SK-N-SH (cell line): ENCODE data around the gene RAPGEF4. TPM values are rescaled to one million over a fixed set of nuclear protein-coding genes. Genes with fewer than 3 reads are reported as not detected.

ENCODE experiments used
- CTCF ChIA-PET: fragments of 300-600, 350-600 bp; formaldehyde crosslinking; extraction: SDS; loops from one replicate; lab custom pipeline; 2021; lab: Yijun Ruan, JAX
- POLR2A ChIA-PET: fragments of 350-600 bp; sonication (Branson Sonifier 250); formaldehyde crosslinking; extraction: SDS; loops from one replicate; lab custom pipeline; 2020; ENCODE audit warnings: antibody characterized with exemption, inconsistent platforms; lab: Yijun Ruan, JAX
- DNase-seq: peaks from one replicate; pipeline ENCODE4 v3.0.0; 2012
- H2AFZ ChIP-seq: fragments of 200-600 bp; sonication (generic); 2 replicates; pipeline ENCODE4 v1.8.1; 2016; ENCODE audit warnings: antibody characterized with exemption, mild to moderate bottlenecking, low read depth
- H3F3A ChIP-seq: fragments of 200-600 bp; sonication (generic); replicated peaks from 2 replicates; pipeline ENCODE3; 2016; ENCODE audit warnings: antibody characterized with exemption, mild to moderate bottlenecking; ENCODE audit not compliant: insufficient read depth
- H3K27ac ChIP-seq, 2 experiments: fragments of 200-500 bp in 1 of 2; fragments of 200-600 bp in 1 of 2; sonication (Bioruptor generic) in 1 of 2; sonication (generic), shearing (Covaris generic) in 1 of 2; 2 replicates each; pipeline versions ENCODE4 v1.5.1 to v1.6.1; 2014 to 2016; ENCODE audit warnings: low read depth in 2 of 2, inconsistent platforms in 1 of 2, low read length in 1 of 2, mild to moderate bottlenecking in 1 of 2, mixed read lengths in 1 of 2
- H3K27me3 ChIP-seq: fragments of 200-600 bp; sonication (generic), shearing (Covaris generic); 2 replicates; pipeline ENCODE4 v1.6.1; 2016; ENCODE audit warnings: mixed run types; ENCODE audit not compliant: insufficient read depth
- H3K36me3 ChIP-seq, 2 experiments: fragments of 200-500 bp in 1 of 2; fragments of 200-600 bp in 1 of 2; sonication (Bioruptor generic) in 1 of 2; sonication (generic) in 1 of 2; replicated peaks in 1 of 2; 2 replicates each; pipeline versions ENCODE3 to v1.5.1; 2014 to 2016; ENCODE audit warnings: low read length in 1 of 2, mild to moderate bottlenecking in 1 of 2; ENCODE audit not compliant: insufficient read depth in 2 of 2, control insufficient read depth in 1 of 2
- H3K4me1 ChIP-seq, 2 experiments: fragments of 200-500 bp in 1 of 2; fragments of 200-600 bp in 1 of 2; sonication (Bioruptor generic) in 1 of 2; sonication (generic), shearing (Covaris generic) in 1 of 2; 2 replicates each; pipeline versions ENCODE4 v1.5.1 to v1.6.1; 2014 to 2016; ENCODE audit warnings: low read depth in 1 of 2, low read length in 1 of 2, mixed run types in 1 of 2; ENCODE audit not compliant: insufficient read depth in 2 of 2, control insufficient read depth in 1 of 2
- H3K4me2 ChIP-seq: fragments of 200-600 bp; sonication (generic), shearing (Covaris generic); 2 replicates; pipeline ENCODE4 v1.6.1; 2017; ENCODE audit warnings: mixed run types
- H3K4me3 ChIP-seq, 2 experiments: fragments of 200-500 bp in 1 of 2; fragments of 200-600 bp in 1 of 2; sonication (Bioruptor generic) in 1 of 2; sonication (generic), shearing (Covaris generic) in 1 of 2; 2 replicates each; pipeline versions ENCODE4 v1.5.1 to v1.8.1; 2014 to 2016; ENCODE audit warnings: low read depth in 2 of 2, inconsistent platforms in 1 of 2, low read length in 1 of 2, mild to moderate bottlenecking in 1 of 2, mixed read lengths in 1 of 2, moderate library complexity in 1 of 2
- H3K79me2 ChIP-seq: fragments of 200-600 bp; sonication (generic); 2 replicates; pipeline ENCODE4 v1.8.1; 2017; ENCODE audit warnings: mild to moderate bottlenecking; ENCODE audit not compliant: insufficient read depth
- H3K9ac ChIP-seq: fragments of 200-600 bp; sonication (generic); 2 replicates; pipeline ENCODE4 v1.6.1; 2017; ENCODE audit warnings: mixed run types
- H3K9me2 ChIP-seq: fragments of 200-600 bp; sonication (generic); 2 replicates; pipeline ENCODE4 v1.6.1; 2017; ENCODE audit warnings: mixed run types
- H3K9me3 ChIP-seq: fragments of 200-600 bp; sonication (generic); 2 replicates; pipeline ENCODE4 v1.6.1; 2017; ENCODE audit warnings: mixed run types, mild to moderate bottlenecking, moderate library complexity
- H4K20me1 ChIP-seq: fragments of 200-600 bp; sonication (generic); 2 replicates; pipeline ENCODE4 v1.6.1; 2017; ENCODE audit warnings: mild to moderate bottlenecking, mixed run types; ENCODE audit not compliant: insufficient read depth
- ELF1 ChIP-seq: IDR thresholded peaks from 2 replicates; pipeline ENCODE4 v1.4.0; 2012
- EP300 ChIP-seq, 2 experiments: IDR thresholded peaks; 2 replicates each; pipeline versions ENCODE4 v1.4.0 to v1.6.1; 2012; ENCODE audit warnings: borderline replicate concordance in 1 of 2, low read depth in 1 of 2, low read length in 1 of 2
- EZH2phosphoT487 ChIP-seq: fragments of 200-600 bp; sonication (generic); IDR thresholded peaks from 2 replicates; pipeline ENCODE4 v1.6.1; 2017; ENCODE audit warnings: low read depth, mixed run types, mild to moderate bottlenecking, antibody characterized with exemption, moderate library complexity, borderline replicate concordance
- FOSL2 ChIP-seq: IDR thresholded peaks from 2 replicates; pipeline ENCODE4 v1.4.0; 2012; ENCODE audit warnings: low read depth, mild to moderate bottlenecking, moderate library complexity, borderline replicate concordance
- FOXJ3 ChIP-seq: sonication (generic); formaldehyde crosslinking; IDR thresholded peaks from 2 replicates; pipeline ENCODE4 v1.5.1; 2020; ENCODE audit warnings: mild to moderate bottlenecking, missing genetic modification reagents
- GABPA ChIP-seq: IDR thresholded peaks from 2 replicates; pipeline ENCODE4 v1.4.0; 2012; ENCODE audit warnings: low read depth, mild to moderate bottlenecking
- GATA2 ChIP-seq: sonication (generic); formaldehyde crosslinking; IDR thresholded peaks from 2 replicates; pipeline ENCODE4 v1.5.0; 2020; ENCODE audit warnings: mild to moderate bottlenecking, missing genetic modification reagents
- JUND ChIP-seq: IDR thresholded peaks from 2 replicates; pipeline ENCODE4 v1.4.0; 2012
- NRF1 ChIP-seq: IDR thresholded peaks from 2 replicates; pipeline ENCODE4 v1.6.1; 2012; ENCODE audit warnings: low read depth, mild to moderate bottlenecking, low read length
- POLR2AphosphoS5 ChIP-seq: IDR thresholded peaks from 2 replicates; pipeline ENCODE4 v1.6.1; 2012; ENCODE audit warnings: low read depth, low read length
- RAD21 ChIP-seq: IDR thresholded peaks from 2 replicates; pipeline ENCODE4 v1.6.1; 2012; ENCODE audit warnings: mild to moderate bottlenecking, low read length
- TCF12 ChIP-seq: IDR thresholded peaks from 2 replicates; pipeline ENCODE4 v1.4.0; 2012
- TEAD4 ChIP-seq: IDR thresholded peaks from 2 replicates; pipeline ENCODE4 v1.4.0; 2012; ENCODE audit warnings: mild to moderate bottlenecking, borderline replicate concordance; ENCODE audit not compliant: insufficient read depth
- WGBS: methylation state at CpG from one replicate; pipeline ENCODE4 v1.1.6; 2017; ENCODE audit warnings: low lambda C conversion rate; 5-methylcytosine and 5-hydroxymethylcytosine counted together
- polyA plus RNA-seq, 3 experiments: library from polyadenylated mRNA; depleted of rRNA; stranded (reverse); fragments of >200 nt; gene quantifications; 2 replicates each; pipeline ENCODE4 v1.2.3, GENCODE V29; 2012
- TF ChIP-seq, protein P1 (sequence below): IDR thresholded peaks from 2 replicates; pipeline ENCODE4 v1.4.0; 2012; ENCODE audit warnings: low read depth, borderline replicate concordance
- TF ChIP-seq, protein P2 (sequence below): IDR thresholded peaks from 2 replicates; pipeline ENCODE4; 2012

Gene RAPGEF4
- polyA plus RNA-seq, 1 of the 3 experiments (the other 2 are of a cell fraction), result 0.30 TPM

DNA sequence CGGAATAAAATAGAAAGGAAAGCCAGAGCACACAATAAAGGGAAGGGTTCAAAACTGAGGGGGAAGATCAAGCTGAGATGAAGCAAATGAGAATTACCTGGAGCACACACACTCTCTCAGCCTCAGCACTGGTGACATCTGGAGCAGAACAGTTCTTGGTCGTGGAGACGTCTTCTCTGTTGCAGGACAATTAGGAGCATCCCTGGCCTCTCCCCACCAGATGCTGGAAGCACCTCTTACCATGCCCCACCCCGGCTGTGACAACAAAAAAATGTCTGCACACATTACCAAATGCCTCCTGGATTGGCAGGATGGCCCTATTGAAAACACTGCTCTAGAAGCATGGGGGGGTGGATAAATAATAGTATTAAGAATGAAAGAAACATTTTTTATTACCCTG, 296.4 kb downstream of the RAPGEF4 start:
- no peak overlapping the region for H3K4me2 ChIP-seq
- no peak overlapping the region for H3K9ac ChIP-seq
- H3K4me1 ChIP-seq, result peaks cover 2 to 6% of the 10 kb centered on the region in 2 experiments; a peak in 2 of 4 replicates
- WGBS, result 88% methylated on average over 4 of the region's 4 CpGs
- no peaks in the 10 kb centered on the region for H4K20me1 ChIP-seq
- H3K36me3 ChIP-seq, result peaks cover 0 to 3% of the 10 kb centered on the region in 2 experiments
- H3K9me2 ChIP-seq, result no peaks in the 10 kb centered on the region
- no peaks in the 10 kb centered on the region for H3F3A ChIP-seq
- CTCF ChIA-PET, result interaction anchor here (1.0 to 2.6 kb wide), 6 partner anchors 99 to 1309 kb away, joined by 3 to 23 read pairs (median 3); no protein-coding TSS in a partner anchor
- H3K79me2 ChIP-seq, result no peaks in the 10 kb centered on the region
- no peak for TF ChIP-seq ELF1
- TF ChIP-seq, protein P1, sequence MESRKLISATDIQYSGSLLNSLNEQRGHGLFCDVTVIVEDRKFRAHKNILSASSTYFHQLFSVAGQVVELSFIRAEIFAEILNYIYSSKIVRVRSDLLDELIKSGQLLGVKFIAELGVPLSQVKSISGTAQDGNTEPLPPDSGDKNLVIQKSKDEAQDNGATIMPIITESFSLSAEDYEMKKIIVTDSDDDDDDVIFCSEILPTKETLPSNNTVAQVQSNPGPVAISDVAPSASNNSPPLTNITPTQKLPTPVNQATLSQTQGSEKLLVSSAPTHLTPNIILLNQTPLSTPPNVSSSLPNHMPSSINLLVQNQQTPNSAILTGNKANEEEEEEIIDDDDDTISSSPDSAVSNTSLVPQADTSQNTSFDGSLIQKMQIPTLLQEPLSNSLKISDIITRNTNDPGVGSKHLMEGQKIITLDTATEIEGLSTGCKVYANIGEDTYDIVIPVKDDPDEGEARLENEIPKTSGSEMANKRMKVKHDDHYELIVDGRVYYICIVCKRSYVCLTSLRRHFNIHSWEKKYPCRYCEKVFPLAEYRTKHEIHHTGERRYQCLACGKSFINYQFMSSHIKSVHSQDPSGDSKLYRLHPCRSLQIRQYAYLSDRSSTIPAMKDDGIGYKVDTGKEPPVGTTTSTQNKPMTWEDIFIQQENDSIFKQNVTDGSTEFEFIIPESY, result no peak
- no peak for TF ChIP-seq FOXJ3 (CRISPR knock-in tag)
- TF ChIP-seq TEAD4, result no peak
- no peak for TF ChIP-seq GATA2 (CRISPR knock-in tag)
- TF ChIP-seq RAD21, result no peak
- TF ChIP-seq JUND, result no peak
- no peak for TF ChIP-seq GABPA
- no peak for TF ChIP-seq FOSL2
- TF ChIP-seq, protein P2, sequence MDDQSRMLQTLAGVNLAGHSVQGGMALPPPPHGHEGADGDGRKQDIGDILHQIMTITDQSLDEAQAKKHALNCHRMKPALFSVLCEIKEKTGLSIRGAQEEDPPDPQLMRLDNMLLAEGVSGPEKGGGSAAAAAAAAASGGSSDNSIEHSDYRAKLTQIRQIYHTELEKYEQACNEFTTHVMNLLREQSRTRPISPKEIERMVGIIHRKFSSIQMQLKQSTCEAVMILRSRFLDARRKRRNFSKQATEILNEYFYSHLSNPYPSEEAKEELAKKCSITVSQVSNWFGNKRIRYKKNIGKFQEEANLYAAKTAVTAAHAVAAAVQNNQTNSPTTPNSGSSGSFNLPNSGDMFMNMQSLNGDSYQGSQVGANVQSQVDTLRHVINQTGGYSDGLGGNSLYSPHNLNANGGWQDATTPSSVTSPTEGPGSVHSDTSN, result no peak
- no peak for TF ChIP-seq EZH2phosphoT487
- TF ChIP-seq POLR2AphosphoS5, result no peak
- no peak for TF ChIP-seq NRF1
- H3K27ac ChIP-seq, result no peak overlapping the region
- no peaks in the 10 kb centered on the region for H3K27me3 ChIP-seq
- POLR2A ChIA-PET, result no interaction called here
- DNase-seq, result no peak
- no peaks in the 10 kb centered on the region for H3K9me3 ChIP-seq
- no peak overlapping the region for H3K4me3 ChIP-seq
- H2AFZ ChIP-seq, result no peak overlapping the region

DNA sequence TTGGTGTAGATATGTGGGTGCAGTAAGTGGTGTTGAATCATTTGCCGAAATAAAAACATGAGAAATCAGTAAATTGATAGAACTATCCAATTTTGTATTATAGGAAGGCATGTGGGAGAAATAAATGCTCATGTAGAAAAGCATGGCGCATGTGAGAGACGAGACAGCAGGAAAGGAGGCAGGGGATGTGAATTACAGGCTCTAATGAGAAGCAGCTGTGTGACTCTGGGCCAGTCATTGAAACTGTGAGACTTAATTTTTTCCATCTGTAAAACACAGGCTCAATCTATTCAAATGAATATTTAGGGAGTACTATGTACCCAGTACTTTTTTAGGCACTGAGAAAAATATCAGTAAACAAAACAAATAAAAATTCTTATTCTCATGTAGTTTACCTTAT, 297.4 kb downstream of the RAPGEF4 start:
- Histone ChIP-seq H3K9ac (no peak overlapping the region), H3K36me3 (peaks cover 0 to 3% of the 10 kb centered on the region in 2 experiments), H3K4me1 (peaks cover 2% of the 10 kb centered on the region in 2 experiments; a peak in 2 of 4 replicates), H2AFZ (no peak overlapping the region), H3K27me3 (no peaks in the 10 kb centered on the region), H4K20me1 (no peaks in the 10 kb centered on the region), H3K9me3 (no peaks in the 10 kb centered on the region), H3K9me2 (no peaks in the 10 kb centered on the region), H3K4me3 (no peak overlapping the region), H3K79me2 (no peaks in the 10 kb centered on the region), H3K4me2 (no peak overlapping the region), H3F3A (no peaks in the 10 kb centered on the region), H3K27ac (no peak overlapping the region)
- ChIA-PET POLR2A (no interaction called here), CTCF (interaction anchor here (0.8 kb wide), 1 partner anchor 177 kb away, joined by 5 read pairs; no protein-coding TSS in a partner anchor)
- WGBS, result 76% methylated on average over 3 of the region's 3 CpGs
- TF ChIP-seq EP300 (IDR thresholded peaks at IDR 0.05; ENCODE audit: borderline replicate concordance in 1 of 2, low read depth in 1 of 2, low read length in 1 of 2), result no peak
- TF ChIP-seq FOSL2, result no peak
- no peak for TF ChIP-seq TEAD4
- TF ChIP-seq TCF12, result peak; percentile 86
- TF ChIP-seq POLR2AphosphoS5, result 0 out of 2 replicates have a peak, but pooled peaks have one; percentile 20
- TF ChIP-seq, all 33 proteins: peak for 2
- DNase-seq, result peak; percentile 53
